GM12878 (cell line): Measurements from ENCODE around the gene SAMD4A. TPM values are rescaled to one million over a fixed set of nuclear protein-coding genes. Genes with fewer than 3 reads are reported as not detected.

Experiments
- ATAC-seq: fragments of 200-7000 bp; cut with Tn5 transposase; 3 replicates; pipeline ENCODE4 v1.9.1; 2020; ENCODE audit warnings: mild to moderate bottlenecking, moderate library complexity
- BruUV-seq: library from RNA; stranded (reverse); fragments of 400-500 nt; replicated peaks from 2 replicates; lab custom pipeline; 2021; lab: Mats Ljungman, UMichigan
- CTCF ChIA-PET: fragments of 300-600 bp; sonication (Branson Sonifier 250); formaldehyde crosslinking; extraction: SDS; loops from one replicate; lab custom pipeline; 2021; ENCODE audit warnings: inconsistent platforms; lab: Yijun Ruan, JAX
- POLR2A ChIA-PET: fragments of 350-600 bp; formaldehyde crosslinking; extraction: SDS; loops from one replicate; lab custom pipeline; 2021; ENCODE audit warnings: inconsistent platforms; lab: Charles Lee
- RAD21 ChIA-PET: fragments of 300-600 bp; sonication (Branson Sonifier 250); formaldehyde crosslinking; loops from one replicate; lab custom pipeline; 2023; ENCODE audit warnings: antibody characterized with exemption; ENCODE audit not compliant: unreplicated experiment; lab: Charles Lee
- SMC1A ChIA-PET: fragments of 300-600 bp; sonication (Branson Sonifier 250); formaldehyde crosslinking; loops from one replicate; lab custom pipeline; 2023; ENCODE audit not compliant: unreplicated experiment, uncharacterized antibody; lab: Charles Lee
- DNase-seq: peaks from one replicate; pipeline ENCODE4 v3.0.0-alpha.2; 2011; ENCODE audit warnings: low read depth, low spot score
- FAIRE-seq: peaks from 3 replicates; lab custom pipeline; 2011; peaks lifted over from hg19 to GRCh38; lab: Jason Lieb, UNC
- H2AFZ ChIP-seq: 2 replicates; pipeline ENCODE4 v1.6.0; 2011; ENCODE audit warnings: low read depth, low read length, control low read depth; ENCODE audit not compliant: control insufficient read depth
- H3K27ac ChIP-seq: 2 replicates; pipeline ENCODE4 v1.5.1; 2011; ENCODE audit warnings: control low read depth; ENCODE audit not compliant: control insufficient read depth, insufficient read depth
- H3K27me3 ChIP-seq, 2 experiments: replicated peaks in 1 of 2; 2 replicates each; pipeline versions ENCODE4 v1.6.0 to v1.6.1; 2011; ENCODE audit warnings: low read length in 1 of 2; ENCODE audit not compliant: control insufficient read depth in 2 of 2, insufficient read depth in 2 of 2
- H3K36me3 ChIP-seq, 2 experiments: 2 replicates each; pipeline ENCODE4 v1.5.1; 2011; ENCODE audit warnings: low read length in 1 of 2; ENCODE audit not compliant: control insufficient read depth in 2 of 2, insufficient read depth in 2 of 2
- H3K4me1 ChIP-seq: 2 replicates; pipeline ENCODE4 v1.6.1; 2011; ENCODE audit warnings: mild to moderate bottlenecking, low read length, moderate library complexity, mixed read lengths; ENCODE audit not compliant: control insufficient read depth, insufficient read depth
- H3K4me2 ChIP-seq: 2 replicates; pipeline ENCODE4 v1.6.0; 2011; ENCODE audit warnings: control low read depth; ENCODE audit not compliant: control insufficient read depth, insufficient read depth
- H3K4me3 ChIP-seq: fragments of 200-600 bp; sonication (generic); 2 replicates; pipeline ENCODE4 v1.5.1; 2016
- H3K79me2 ChIP-seq: 2 replicates; pipeline ENCODE4 v1.6.0; 2011; ENCODE audit warnings: low read length; ENCODE audit not compliant: control insufficient read depth, insufficient read depth
- H3K9ac ChIP-seq: 2 replicates; pipeline ENCODE4 v1.8.0; 2011; ENCODE audit warnings: low read length, control low read depth, mixed read lengths; ENCODE audit not compliant: control insufficient read depth, insufficient read depth
- H3K9me3 ChIP-seq: replicated peaks from 3 replicates; pipeline ENCODE4 v1.5.1; 2011; ENCODE audit warnings: mild to moderate bottlenecking, low read length; ENCODE audit not compliant: control insufficient read depth, insufficient read depth
- H4K20me1 ChIP-seq: 2 replicates; pipeline ENCODE4 v1.6.0; 2011; ENCODE audit not compliant: control insufficient read depth, insufficient read depth
- ATF2 ChIP-seq: IDR thresholded peaks from 2 replicates; pipeline ENCODE4 v1.6.1; 2012; ENCODE audit warnings: low read length, inconsistent platforms
- BMI1 ChIP-seq: fragments of 450-650 bp; IDR thresholded peaks from 2 replicates; pipeline ENCODE4 v1.6.1; 2016; ENCODE audit warnings: mild to moderate bottlenecking, moderate library complexity, borderline replicate concordance
- CREM ChIP-seq: IDR thresholded peaks from 2 replicates; pipeline ENCODE4 v1.6.1; 2014; ENCODE audit warnings: antibody characterized with exemption, low read depth
- EED ChIP-seq: sonication (generic); IDR thresholded peaks from 2 replicates; pipeline ENCODE4 v1.6.1; 2016; ENCODE audit warnings: antibody characterized with exemption, low read depth
- FOXM1 ChIP-seq: IDR thresholded peaks from 2 replicates; pipeline ENCODE4 v1.6.1; 2012; ENCODE audit warnings: low read depth, mild to moderate bottlenecking, inconsistent platforms, low read length, moderate library complexity
- GATAD2B ChIP-seq: fragments of 450-650 bp; conservative IDR thresholded peaks from 2 replicates; pipeline ENCODE4 v1.6.1; 2017; ENCODE audit warnings: low read depth, mild to moderate bottlenecking, moderate library complexity
- NBN ChIP-seq: fragments of 450-650 bp; IDR thresholded peaks from 2 replicates; pipeline ENCODE4 v1.6.1; 2016
- REST ChIP-seq: IDR thresholded peaks from 2 replicates; pipeline ENCODE4 v1.6.1; 2012; ENCODE audit warnings: mild to moderate bottlenecking, low read depth, low read length
- SREBF2 ChIP-seq: IDR thresholded peaks from 2 replicates; pipeline ENCODE4 v1.6.1; 2012; ENCODE audit warnings: mild to moderate bottlenecking, low read length
- YBX1 ChIP-seq: fragments of 450-650 bp; IDR thresholded peaks from 2 replicates; pipeline ENCODE4 v1.6.1; 2016; ENCODE audit warnings: antibody characterized with exemption
- ZNF207 ChIP-seq: fragments of 450-650 bp; IDR thresholded peaks from 2 replicates; pipeline ENCODE4 v1.6.1; 2014; ENCODE audit warnings: antibody characterized with exemption, mild to moderate bottlenecking, borderline replicate concordance
- ZSCAN29 ChIP-seq: fragments of 450-650 bp; IDR thresholded peaks from 2 replicates; pipeline ENCODE4 v1.6.1; 2017; ENCODE audit warnings: mild to moderate bottlenecking, moderate library complexity
- ZZZ3 ChIP-seq: IDR thresholded peaks from 2 replicates; pipeline ENCODE4 v1.6.1; 2011; ENCODE audit warnings: low read depth; ENCODE audit not compliant: control insufficient read depth, insufficient read length
- WGBS: methylation state at CpG from one replicate; pipeline ENCODE4 v1.1.6; 2016; ENCODE audit warnings: low lambda C conversion rate; ENCODE audit not compliant: insufficient replicate concordance, insufficient coverage; ENCODE audit errors: missing lambda C conversion rate; 5-methylcytosine and 5-hydroxymethylcytosine counted together
- in situ Hi-C: fragments of 300-500 bp; cut with MboI; formaldehyde crosslinking; loops from 9 replicates; pipeline ENCODE4 v1.14.3; 2018; ENCODE audit warnings: mixed read lengths
- intact Hi-C: fragments of 100-400 bp; cut with micrococcal nuclease; formaldehyde crosslinking; loops from one replicate; pipeline ENCODE4 v1.14.2; 2022; ENCODE audit not compliant: unreplicated experiment
- polyA plus RNA-seq, 11 experiments: library from polyadenylated mRNA; depleted of rRNA in 4 of 11; unstranded in 6 of 11; stranded (reverse) in 5 of 11; fragments of >200 nt; fragmentation: Nextera tagmentation in 4 of 11; fragmentation: Illumina TruSeq in 1 of 11; extraction: Ambion mirVana in 4 of 11; extraction: Trizol in 1 of 11; gene quantifications; 1 replicate in 1 of 11; 2 replicates in 10 of 11; pipeline versions ENCODE4 v1.2.1 to v1.2.3, GENCODE V29; 2011 to 2016; ENCODE audit warnings: inconsistent platforms in 2 of 11, missing spikeins in 2 of 11, low read depth in 1 of 11
- total RNA-seq, 4 experiments: library from RNA; depleted of rRNA in 3 of 4; stranded (reverse); fragments of >200 nt in 3 of 4; fragmentation: Illumina TruSeq in 1 of 4; extraction: Trizol in 1 of 4; gene quantifications; 2 replicates each; pipeline versions ENCODE4 v1.2.1 to v1.2.3, GENCODE V29; 2013 to 2021
- TF ChIP-seq, protein P1 (sequence below): fragments of 450-650 bp; IDR thresholded peaks from 2 replicates; pipeline ENCODE4 v1.6.1; 2017; ENCODE audit warnings: mild to moderate bottlenecking
- TF ChIP-seq, protein P2 (sequence below): fragments of 450-650 bp; IDR thresholded peaks from 2 replicates; pipeline ENCODE4 v1.6.1; 2017; ENCODE audit warnings: mild to moderate bottlenecking, moderate library complexity

SAMD4A gene
- total and polyA plus RNA-seq, 10 of the 15 experiments (the other 5 are each of a cell fraction or from before 2014, with no cell fraction given), result 0.05 to 0.56 (median 0.31) TPM

- WGBS, result 73% methylated on average over 7 of the region's 7 CpGs
- SMC1A ChIA-PET, result interaction anchor here (0.6 kb wide), 1 partner anchor 291 kb away, joined by 3 read pairs; no protein-coding TSS in a partner anchor
- Histone ChIP-seq H3K9ac (no peak overlapping the region), H3K4me3 (no peak overlapping the region), H3K79me2 (no peaks in the 10 kb centered on the region), H3K4me1 (peaks cover 14% of the 10 kb centered on the region), H2AFZ (no peak overlapping the region), H3K9me3 (no peaks in the 10 kb centered on the region), H3K4me2 (no peak overlapping the region), H3K27ac (no peak overlapping the region), H4K20me1 (no peaks in the 10 kb centered on the region), H3K27me3 (no peaks in the 10 kb centered on the region), H3K36me3 (no peaks in the 10 kb centered on the region)
- BruUV-seq, result no TSS peak
- CTCF ChIA-PET, result interaction anchor here (0.8 to 1.6 kb wide), 3 partner anchors 19 to 108 kb away, joined by 5 to 6 read pairs (median 5); no protein-coding TSS in a partner anchor
- FAIRE-seq (no peak), ATAC-seq (no peak), DNase-seq (no peak)
- in situ Hi-C loops, result no loop called here
- POLR2A ChIA-PET, result interaction anchor here (0.6 to 0.7 kb wide), 4 partner anchors 33 to 1908 kb away, joined by 4 to 5 read pairs (median 5); partner anchors contain the start of gene TMEM260
- RAD21 ChIA-PET, result no interaction called here
- intact Hi-C loops, result no loop called here
- TF ChIP-seq, protein P1, sequence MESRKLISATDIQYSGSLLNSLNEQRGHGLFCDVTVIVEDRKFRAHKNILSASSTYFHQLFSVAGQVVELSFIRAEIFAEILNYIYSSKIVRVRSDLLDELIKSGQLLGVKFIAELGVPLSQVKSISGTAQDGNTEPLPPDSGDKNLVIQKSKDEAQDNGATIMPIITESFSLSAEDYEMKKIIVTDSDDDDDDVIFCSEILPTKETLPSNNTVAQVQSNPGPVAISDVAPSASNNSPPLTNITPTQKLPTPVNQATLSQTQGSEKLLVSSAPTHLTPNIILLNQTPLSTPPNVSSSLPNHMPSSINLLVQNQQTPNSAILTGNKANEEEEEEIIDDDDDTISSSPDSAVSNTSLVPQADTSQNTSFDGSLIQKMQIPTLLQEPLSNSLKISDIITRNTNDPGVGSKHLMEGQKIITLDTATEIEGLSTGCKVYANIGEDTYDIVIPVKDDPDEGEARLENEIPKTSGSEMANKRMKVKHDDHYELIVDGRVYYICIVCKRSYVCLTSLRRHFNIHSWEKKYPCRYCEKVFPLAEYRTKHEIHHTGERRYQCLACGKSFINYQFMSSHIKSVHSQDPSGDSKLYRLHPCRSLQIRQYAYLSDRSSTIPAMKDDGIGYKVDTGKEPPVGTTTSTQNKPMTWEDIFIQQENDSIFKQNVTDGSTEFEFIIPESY, result no peak
- no peak for TF ChIP-seq EED
- no peak for TF ChIP-seq ZNF207
- TF ChIP-seq ZSCAN29, result no peak
- TF ChIP-seq BMI1, result no peak
- no peak for TF ChIP-seq CREM
- TF ChIP-seq, protein P2, sequence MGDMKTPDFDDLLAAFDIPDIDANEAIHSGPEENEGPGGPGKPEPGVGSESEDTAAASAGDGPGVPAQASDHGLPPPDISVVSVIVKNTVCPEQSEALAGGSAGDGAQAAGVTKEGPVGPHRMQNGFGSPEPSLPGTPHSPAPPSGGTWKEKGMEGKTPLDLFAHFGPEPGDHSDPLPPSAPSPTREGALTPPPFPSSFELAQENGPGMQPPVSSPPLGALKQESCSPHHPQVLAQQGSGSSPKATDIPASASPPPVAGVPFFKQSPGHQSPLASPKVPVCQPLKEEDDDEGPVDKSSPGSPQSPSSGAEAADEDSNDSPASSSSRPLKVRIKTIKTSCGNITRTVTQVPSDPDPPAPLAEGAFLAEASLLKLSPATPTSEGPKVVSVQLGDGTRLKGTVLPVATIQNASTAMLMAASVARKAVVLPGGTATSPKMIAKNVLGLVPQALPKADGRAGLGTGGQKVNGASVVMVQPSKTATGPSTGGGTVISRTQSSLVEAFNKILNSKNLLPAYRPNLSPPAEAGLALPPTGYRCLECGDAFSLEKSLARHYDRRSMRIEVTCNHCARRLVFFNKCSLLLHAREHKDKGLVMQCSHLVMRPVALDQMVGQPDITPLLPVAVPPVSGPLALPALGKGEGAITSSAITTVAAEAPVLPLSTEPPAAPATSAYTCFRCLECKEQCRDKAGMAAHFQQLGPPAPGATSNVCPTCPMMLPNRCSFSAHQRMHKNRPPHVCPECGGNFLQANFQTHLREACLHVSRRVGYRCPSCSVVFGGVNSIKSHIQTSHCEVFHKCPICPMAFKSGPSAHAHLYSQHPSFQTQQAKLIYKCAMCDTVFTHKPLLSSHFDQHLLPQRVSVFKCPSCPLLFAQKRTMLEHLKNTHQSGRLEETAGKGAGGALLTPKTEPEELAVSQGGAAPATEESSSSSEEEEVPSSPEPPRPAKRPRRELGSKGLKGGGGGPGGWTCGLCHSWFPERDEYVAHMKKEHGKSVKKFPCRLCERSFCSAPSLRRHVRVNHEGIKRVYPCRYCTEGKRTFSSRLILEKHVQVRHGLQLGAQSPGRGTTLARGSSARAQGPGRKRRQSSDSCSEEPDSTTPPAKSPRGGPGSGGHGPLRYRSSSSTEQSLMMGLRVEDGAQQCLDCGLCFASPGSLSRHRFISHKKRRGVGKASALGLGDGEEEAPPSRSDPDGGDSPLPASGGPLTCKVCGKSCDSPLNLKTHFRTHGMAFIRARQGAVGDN, result no peak
- no peak for TF ChIP-seq ZZZ3
- no peak for TF ChIP-seq GATAD2B
- TF ChIP-seq ATF2, result no peak
- no peak for TF ChIP-seq YBX1
- TF ChIP-seq NBN, result no peak
- no peak for TF ChIP-seq SREBF2
- TF ChIP-seq FOXM1, result no peak
- no peak for TF ChIP-seq REST
Measured at GRCh38 chr14:54672181-54672580, 105.3 kb downstream of the SAMD4A start.
